Measurements from ENCODE around the gene IBA57.
A peak's percentile ranks its signal among the peaks of the same experiment; 100 is the strongest.

IBA57 gene
- total RNA-seq: 29.4 to 36.4 (median 34.6) reads per million in 3 donors

DNA sequence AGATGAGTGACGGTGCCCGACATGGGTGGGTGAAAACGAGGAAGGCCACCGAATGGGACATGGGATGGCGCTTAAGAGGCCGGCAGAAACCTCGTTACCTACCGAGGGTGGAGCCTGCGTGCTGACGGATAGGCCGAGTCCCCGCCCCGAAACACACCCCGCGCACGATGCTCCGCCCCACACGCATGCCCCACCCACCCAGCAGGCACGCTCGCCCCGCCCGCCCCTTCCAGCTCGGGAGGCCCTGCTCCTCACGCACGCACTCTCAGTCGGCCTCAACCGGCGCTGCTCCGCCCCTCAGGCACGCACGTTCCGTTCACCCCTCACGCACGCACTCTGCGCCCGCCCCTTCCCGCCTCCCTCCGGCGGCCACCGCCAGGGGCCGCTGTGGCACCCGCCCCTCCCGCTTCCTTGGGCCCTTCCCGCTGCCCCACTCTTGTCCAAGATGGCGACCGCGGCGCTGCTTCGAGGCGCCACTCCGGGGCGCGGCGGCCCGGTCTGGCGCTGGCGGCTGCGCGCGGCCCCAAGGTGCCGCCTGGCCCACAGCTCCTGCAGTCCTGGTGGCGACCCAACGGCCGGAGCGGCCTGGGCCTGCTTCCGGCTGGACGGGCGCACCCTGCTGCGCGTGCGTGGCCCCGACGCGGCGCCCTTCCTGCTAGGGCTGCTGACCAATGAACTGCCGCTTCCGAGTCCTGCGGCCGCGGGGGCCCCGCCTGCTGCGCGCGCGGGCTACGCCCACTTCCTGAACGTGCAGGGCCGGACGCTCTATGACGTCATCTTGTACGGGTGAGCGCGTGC lies at the start of gene IBA57:
TSS of gene IBA57 (plus strand) at position 433 of the 798 bp plus-strand sequence. CDS start at position 446, 13 bp downstream.
- peak; percentile 99 to 100 (median 100) for DNase-seq
- Histone ChIP-seq H3K36me3 (ENCODE audit: control insufficient read depth, insufficient read depth, low read length) (peaks cover 3% of the 10 kb centered on the region), H3K4me1 (ENCODE audit: control insufficient read depth, insufficient read depth, low read length, poor library complexity, severe bottlenecking) (peaks cover 23% of the 10 kb centered on the region), H3K27me3 (replicated peaks; ENCODE audit: control insufficient read depth, insufficient read depth, low read length, poor library complexity, severe bottlenecking) (no peaks in the 10 kb centered on the region), H3K9me3 (ENCODE audit: control insufficient read depth, low read length) (no peaks in the 10 kb centered on the region), H3K27ac (ENCODE audit: insufficient read depth, low read length, poor library complexity, severe bottlenecking) (peak within 1 kb of the TSS; percentile 98), H3K4me3 (ENCODE audit: insufficient read depth, low read depth, low read length, poor library complexity, severe bottlenecking) (peak within 1 kb of the TSS; percentile 54)

DNA sequence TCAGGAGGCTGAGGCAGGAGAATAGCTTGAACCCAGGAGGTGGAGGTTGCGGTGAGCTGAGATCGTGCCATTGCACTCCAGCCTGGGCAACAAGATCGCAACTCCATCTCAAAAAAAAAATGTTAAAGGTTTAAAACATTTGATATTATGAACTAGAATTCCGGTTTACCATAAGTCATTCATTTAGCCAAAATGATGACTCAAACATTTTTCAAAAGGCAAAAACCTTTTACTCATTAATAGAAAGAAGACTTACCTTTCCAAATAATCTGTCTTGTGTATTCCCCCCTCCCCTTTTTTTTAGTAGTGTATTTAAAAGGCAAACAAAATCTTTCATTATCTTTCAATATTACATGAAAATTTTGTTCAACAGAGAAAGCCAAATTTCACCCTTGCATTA lies 48.3 kb upstream of the IBA57 start:
- Histone ChIP-seq H3K9me3 (ENCODE audit: control insufficient read depth, low read length) (no peaks in the 10 kb centered on the region), H3K36me3 (ENCODE audit: control insufficient read depth, insufficient read depth, low read length) (no peaks in the 10 kb centered on the region), H3K4me3 (ENCODE audit: insufficient read depth, low read depth, low read length, poor library complexity, severe bottlenecking) (no peak overlapping the region), H3K27ac (ENCODE audit: insufficient read depth, low read length, poor library complexity, severe bottlenecking) (no peak overlapping the region), H3K27me3 (replicated peaks; ENCODE audit: control insufficient read depth, insufficient read depth, low read length, poor library complexity, severe bottlenecking) (no peaks in the 10 kb centered on the region), H3K4me1 (ENCODE audit: control insufficient read depth, insufficient read depth, low read length, poor library complexity, severe bottlenecking) (no peaks in the 10 kb centered on the region)
- DNase-seq: no peak

DNA sequence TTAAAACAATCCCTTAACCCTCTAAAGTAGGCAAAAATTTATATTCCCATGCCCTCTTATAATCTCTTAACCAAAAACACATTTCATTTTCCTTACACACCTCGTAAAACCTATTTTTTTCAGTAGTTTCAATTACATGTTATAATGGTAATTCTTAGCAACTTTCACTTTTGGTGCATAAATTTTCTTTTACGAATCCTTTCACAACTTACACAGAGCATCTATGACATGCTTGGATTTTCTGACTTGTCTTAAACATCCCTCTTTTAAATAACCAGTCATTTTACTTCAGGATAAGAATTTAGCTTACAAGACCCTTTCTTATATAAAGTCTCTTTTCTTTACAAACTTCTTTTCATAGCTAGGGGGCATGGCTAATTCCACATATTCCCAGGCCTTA lies 47.6 kb upstream of the IBA57 start:
- Histone ChIP-seq H3K27me3 (replicated peaks; ENCODE audit: control insufficient read depth, insufficient read depth, low read length, poor library complexity, severe bottlenecking) (no peaks in the 10 kb centered on the region), H3K36me3 (ENCODE audit: control insufficient read depth, insufficient read depth, low read length) (no peaks in the 10 kb centered on the region), H3K4me1 (ENCODE audit: control insufficient read depth, insufficient read depth, low read length, poor library complexity, severe bottlenecking) (no peaks in the 10 kb centered on the region), H3K4me3 (ENCODE audit: insufficient read depth, low read depth, low read length, poor library complexity, severe bottlenecking) (no peak overlapping the region), H3K9me3 (ENCODE audit: control insufficient read depth, low read length) (no peaks in the 10 kb centered on the region), H3K27ac (ENCODE audit: insufficient read depth, low read length, poor library complexity, severe bottlenecking) (no peak overlapping the region)
- DNase-seq: no peak

DNA sequence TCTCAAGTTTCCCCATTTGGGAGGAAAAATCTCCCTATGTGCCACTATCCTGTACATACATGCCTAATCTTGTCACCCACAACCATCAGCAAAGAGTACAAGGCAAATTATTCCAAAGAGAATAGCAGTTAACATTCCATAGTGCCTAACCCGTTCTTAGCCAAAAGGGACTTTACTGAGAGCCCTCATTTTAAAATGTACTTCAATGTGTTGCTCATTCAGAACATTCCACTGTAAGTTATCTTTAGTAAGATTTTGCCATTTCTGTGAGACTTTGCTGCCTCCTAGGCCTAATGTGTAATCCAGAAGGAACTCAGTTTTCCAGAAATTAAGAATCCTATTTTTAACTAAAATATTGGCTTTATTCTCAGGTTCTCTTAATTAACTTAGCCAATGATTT lies 45.3 kb upstream of the IBA57 start:
- no peak for DNase-seq
- no peak overlapping the region for H3K4me3 ChIP-seq (ENCODE audit: insufficient read depth, low read depth, low read length, poor library complexity, severe bottlenecking)
- no peaks in the 10 kb centered on the region for H3K27me3 ChIP-seq (replicated peaks; ENCODE audit: control insufficient read depth, insufficient read depth, low read length, poor library complexity, severe bottlenecking)
- no peaks in the 10 kb centered on the region for H3K9me3 ChIP-seq (ENCODE audit: control insufficient read depth, low read length)
- H3K27ac ChIP-seq (ENCODE audit: insufficient read depth, low read length, poor library complexity, severe bottlenecking): no peak overlapping the region
- no peaks in the 10 kb centered on the region for H3K36me3 ChIP-seq (ENCODE audit: control insufficient read depth, insufficient read depth, low read length)
- H3K4me1 ChIP-seq (ENCODE audit: control insufficient read depth, insufficient read depth, low read length, poor library complexity, severe bottlenecking): no peaks in the 10 kb centered on the region

DNA sequence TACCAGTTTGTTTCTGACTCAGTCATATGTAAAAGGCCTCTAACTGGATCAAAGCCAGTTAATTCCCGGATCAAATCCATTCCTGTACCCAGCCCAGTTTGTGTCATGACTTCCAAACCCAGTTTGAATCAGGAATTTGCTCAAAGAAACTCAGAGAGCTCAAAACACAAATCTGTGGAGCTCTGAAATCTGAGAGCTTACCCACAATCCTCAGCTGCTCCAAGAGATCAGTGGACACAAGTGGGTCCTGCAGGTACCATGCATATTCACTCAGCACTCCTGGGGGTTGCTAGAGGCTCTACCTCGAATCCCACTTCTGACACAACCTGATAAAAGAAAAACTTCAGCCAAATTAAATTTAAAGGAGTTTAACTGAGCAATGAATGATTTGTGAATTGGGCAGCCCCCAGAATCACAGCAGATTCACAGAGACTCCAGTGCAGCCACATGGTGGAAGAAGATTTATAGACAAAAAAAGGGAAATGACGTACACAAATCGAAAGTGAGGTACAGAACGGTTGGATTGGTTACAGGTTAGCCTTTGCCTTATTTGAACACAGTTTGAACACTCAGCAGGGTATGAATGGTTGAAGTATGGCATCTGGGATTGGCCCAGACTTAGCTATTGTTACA lies 44.6 kb upstream of the IBA57 start:
- Histone ChIP-seq H3K4me3 (ENCODE audit: insufficient read depth, low read depth, low read length, poor library complexity, severe bottlenecking) (no peak overlapping the region), H3K36me3 (ENCODE audit: control insufficient read depth, insufficient read depth, low read length) (no peaks in the 10 kb centered on the region), H3K4me1 (ENCODE audit: control insufficient read depth, insufficient read depth, low read length, poor library complexity, severe bottlenecking) (no peaks in the 10 kb centered on the region), H3K27me3 (replicated peaks; ENCODE audit: control insufficient read depth, insufficient read depth, low read length, poor library complexity, severe bottlenecking) (no peaks in the 10 kb centered on the region), H3K9me3 (ENCODE audit: control insufficient read depth, low read length) (no peaks in the 10 kb centered on the region), H3K27ac (ENCODE audit: insufficient read depth, low read length, poor library complexity, severe bottlenecking) (no peak overlapping the region)
- DNase-seq: no peak

DNA sequence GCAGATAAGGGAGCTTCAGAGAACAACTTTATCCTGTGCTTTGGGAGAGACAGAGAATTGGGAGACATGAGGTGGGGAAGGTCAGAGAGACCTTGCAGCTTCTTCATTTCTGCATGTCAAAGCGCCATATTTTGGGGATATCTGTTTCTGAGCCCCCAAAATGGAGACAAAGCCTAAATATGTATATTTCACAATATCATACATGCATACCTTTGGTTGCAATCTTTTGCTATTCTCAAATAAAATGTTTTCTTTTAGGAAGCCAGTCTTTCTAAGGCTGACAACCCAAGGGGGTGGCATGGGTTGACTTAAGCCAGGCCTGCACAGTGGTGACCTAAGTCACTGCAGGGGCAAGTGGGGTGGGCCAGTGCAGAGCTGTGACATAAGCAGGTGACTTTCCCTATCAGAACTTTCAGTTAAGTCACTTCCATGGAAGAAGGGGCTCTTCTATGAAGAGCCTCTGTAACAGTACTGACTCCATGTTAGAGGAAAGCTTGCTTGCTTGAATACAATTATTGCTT lies 42.6 kb upstream of the IBA57 start:
- Histone ChIP-seq H3K4me3 (ENCODE audit: insufficient read depth, low read depth, low read length, poor library complexity, severe bottlenecking) (no peak overlapping the region), H3K4me1 (ENCODE audit: control insufficient read depth, insufficient read depth, low read length, poor library complexity, severe bottlenecking) (no peaks in the 10 kb centered on the region), H3K9me3 (ENCODE audit: control insufficient read depth, low read length) (no peaks in the 10 kb centered on the region), H3K36me3 (ENCODE audit: control insufficient read depth, insufficient read depth, low read length) (no peaks in the 10 kb centered on the region), H3K27me3 (replicated peaks; ENCODE audit: control insufficient read depth, insufficient read depth, low read length, poor library complexity, severe bottlenecking) (no peaks in the 10 kb centered on the region), H3K27ac (ENCODE audit: insufficient read depth, low read length, poor library complexity, severe bottlenecking) (no peak overlapping the region)
- no peak for DNase-seq

DNA sequence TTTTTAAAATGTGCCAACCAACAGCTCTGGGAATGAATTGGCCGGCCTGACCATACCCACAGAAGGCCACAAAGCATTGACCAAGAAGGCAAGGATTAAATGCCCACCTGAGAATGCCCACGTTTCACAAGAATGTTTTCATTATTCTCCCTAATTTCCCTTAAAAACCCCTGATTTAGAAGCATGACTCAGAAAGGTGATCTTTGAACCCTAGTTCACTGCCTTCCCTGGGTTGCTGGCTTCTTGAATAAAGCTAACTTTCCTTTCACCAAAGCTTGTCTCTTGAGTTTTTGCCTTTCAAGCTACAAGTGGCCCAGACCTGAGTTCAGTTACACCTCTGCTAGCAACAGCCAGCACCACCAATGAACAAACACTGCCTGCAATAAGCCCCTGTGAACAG lies 42.1 kb upstream of the IBA57 start:
- H3K36me3 ChIP-seq (ENCODE audit: control insufficient read depth, insufficient read depth, low read length): no peaks in the 10 kb centered on the region
- no peaks in the 10 kb centered on the region for H3K4me1 ChIP-seq (ENCODE audit: control insufficient read depth, insufficient read depth, low read length, poor library complexity, severe bottlenecking)
- no peak overlapping the region for H3K27ac ChIP-seq (ENCODE audit: insufficient read depth, low read length, poor library complexity, severe bottlenecking)
- no peak for DNase-seq
- no peaks in the 10 kb centered on the region for H3K27me3 ChIP-seq (replicated peaks; ENCODE audit: control insufficient read depth, insufficient read depth, low read length, poor library complexity, severe bottlenecking)
- H3K4me3 ChIP-seq (ENCODE audit: insufficient read depth, low read depth, low read length, poor library complexity, severe bottlenecking): no peak overlapping the region
- no peaks in the 10 kb centered on the region for H3K9me3 ChIP-seq (ENCODE audit: control insufficient read depth, low read length)

DNA sequence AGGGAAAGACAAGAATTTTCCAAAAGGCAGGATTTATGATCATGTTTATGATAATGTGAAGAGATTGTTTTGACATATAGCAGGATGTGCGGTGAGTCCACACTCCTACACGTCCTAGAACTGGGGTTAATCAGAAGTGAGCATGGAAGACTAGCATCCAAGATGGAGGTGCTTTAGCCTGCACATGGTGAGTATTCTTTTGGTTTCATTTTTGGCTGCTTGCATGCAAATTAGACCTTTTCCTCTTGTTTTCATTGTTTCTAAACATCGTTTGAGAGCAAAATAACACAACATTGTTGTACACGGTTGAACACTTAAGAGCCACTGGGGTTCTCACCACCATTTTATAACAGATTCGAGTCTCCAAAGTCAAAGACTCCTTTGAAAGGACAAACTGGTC lies 40.4 kb upstream of the IBA57 start:
- Histone ChIP-seq H3K36me3 (ENCODE audit: control insufficient read depth, insufficient read depth, low read length) (no peaks in the 10 kb centered on the region), H3K27me3 (replicated peaks; ENCODE audit: control insufficient read depth, insufficient read depth, low read length, poor library complexity, severe bottlenecking) (no peaks in the 10 kb centered on the region), H3K4me1 (ENCODE audit: control insufficient read depth, insufficient read depth, low read length, poor library complexity, severe bottlenecking) (no peaks in the 10 kb centered on the region), H3K27ac (ENCODE audit: insufficient read depth, low read length, poor library complexity, severe bottlenecking) (no peak overlapping the region), H3K4me3 (ENCODE audit: insufficient read depth, low read depth, low read length, poor library complexity, severe bottlenecking) (no peak overlapping the region), H3K9me3 (ENCODE audit: control insufficient read depth, low read length) (no peaks in the 10 kb centered on the region)
- no peak for DNase-seq

DNA sequence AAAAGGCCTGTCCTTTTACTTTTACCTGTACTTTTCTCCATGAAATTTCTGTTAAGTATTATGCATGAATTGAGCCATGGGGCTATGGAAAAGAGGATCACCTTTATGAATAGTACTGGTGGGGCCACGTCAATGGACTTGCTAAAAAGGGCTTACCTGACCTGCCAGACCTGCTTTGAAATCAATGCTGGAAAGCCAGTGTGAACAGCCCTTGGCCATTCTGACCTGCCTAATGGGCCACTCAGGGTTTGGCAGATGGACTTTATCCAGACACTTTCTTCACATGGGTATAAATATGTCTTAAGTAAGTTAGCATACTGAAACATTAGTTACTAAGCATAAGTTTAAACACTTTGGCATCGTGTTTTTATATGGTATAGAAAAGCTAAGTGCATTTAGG lies 33.8 kb upstream of the IBA57 start:
- H3K9me3 ChIP-seq (ENCODE audit: control insufficient read depth, low read length): no peaks in the 10 kb centered on the region
- no peak overlapping the region for H3K27ac ChIP-seq (ENCODE audit: insufficient read depth, low read length, poor library complexity, severe bottlenecking)
- H3K27me3 ChIP-seq (replicated peaks; ENCODE audit: control insufficient read depth, insufficient read depth, low read length, poor library complexity, severe bottlenecking): no peaks in the 10 kb centered on the region
- no peak overlapping the region for H3K4me3 ChIP-seq (ENCODE audit: insufficient read depth, low read depth, low read length, poor library complexity, severe bottlenecking)
- no peak for DNase-seq
- no peaks in the 10 kb centered on the region for H3K4me1 ChIP-seq (ENCODE audit: control insufficient read depth, insufficient read depth, low read length, poor library complexity, severe bottlenecking)
- H3K36me3 ChIP-seq (ENCODE audit: control insufficient read depth, insufficient read depth, low read length): no peaks in the 10 kb centered on the region

DNA sequence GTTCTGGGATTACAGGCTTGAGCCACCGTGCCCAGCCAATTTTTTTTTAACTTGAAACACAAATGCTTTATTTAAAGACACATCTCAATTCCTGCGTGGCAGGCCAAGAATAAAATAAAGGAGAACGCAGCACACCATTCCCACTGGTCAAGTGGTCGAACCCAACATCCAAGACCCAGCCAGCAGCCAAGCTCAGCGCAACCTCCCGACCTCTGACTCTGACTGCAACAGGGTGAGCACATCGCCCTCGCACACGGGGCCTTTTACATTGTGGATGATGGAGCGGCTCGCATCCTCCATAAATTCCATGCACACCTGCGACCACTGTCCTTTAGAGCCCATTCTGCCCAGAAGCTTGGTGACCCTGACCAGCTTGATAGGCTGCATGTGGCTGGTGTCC lies 31.0 kb upstream of the IBA57 start:
- H3K27me3 ChIP-seq (replicated peaks; ENCODE audit: control insufficient read depth, insufficient read depth, low read length, poor library complexity, severe bottlenecking): no peaks in the 10 kb centered on the region
- no peaks in the 10 kb centered on the region for H3K4me1 ChIP-seq (ENCODE audit: control insufficient read depth, insufficient read depth, low read length, poor library complexity, severe bottlenecking)
- H3K4me3 ChIP-seq (ENCODE audit: insufficient read depth, low read depth, low read length, poor library complexity, severe bottlenecking): no peak overlapping the region
- no peak overlapping the region for H3K27ac ChIP-seq (ENCODE audit: insufficient read depth, low read length, poor library complexity, severe bottlenecking)
- DNase-seq: no peak
- H3K36me3 ChIP-seq (ENCODE audit: control insufficient read depth, insufficient read depth, low read length): no peaks in the 10 kb centered on the region
- H3K9me3 ChIP-seq (ENCODE audit: control insufficient read depth, low read length): no peaks in the 10 kb centered on the region

Measured in effector memory CD4-positive, alpha-beta T cell (primary cell).